HepG2 (cell line): ENCODE results near the gene MYO7A. TPM values are rescaled to one million over a fixed set of nuclear protein-coding genes. Genes with fewer than 3 reads are reported as not detected.

Source experiments
- ATAC-seq: fragments of 200-7000 bp; cut with Tn5 transposase; 3 replicates; pipeline ENCODE4 v1.9.1; 2020; ENCODE audit warnings: mild to moderate bottlenecking, moderate library complexity
- BruUV-seq: library from RNA; stranded (reverse); fragments of 400-500 nt; replicated peaks from 2 replicates; lab custom pipeline; 2021; lab: Mats Ljungman, UMichigan
- CTCF ChIA-PET: fragments of 300-600 bp; formaldehyde crosslinking; extraction: SDS; loops from one replicate; lab custom pipeline; 2021; ENCODE audit warnings: low total read pairs, inconsistent platforms, low intra/inter-chr PET ratio; lab: Yijun Ruan, JAX
- POLR2A ChIA-PET: fragments of 350-600 bp; sonication (Branson Sonifier 250); formaldehyde crosslinking; loops from one replicate; lab custom pipeline; 2020; ENCODE audit warnings: antibody characterized with exemption, inconsistent platforms; lab: Yijun Ruan, JAX
- DNase-seq: peaks from one replicate; pipeline ENCODE4 v3.0.0-alpha.2; 2015; ENCODE audit warnings: low spot score
- FAIRE-seq: peaks from 3 replicates; lab custom pipeline; 2011; peaks lifted over from hg19 to GRCh38; lab: Jason Lieb, UNC
- H2AFZ ChIP-seq: one replicate; pipeline ENCODE4 v1.6.1; 2011; ENCODE audit warnings: low read length, inconsistent platforms
- H3K27ac ChIP-seq: fragments of 300-600 bp; 3 replicates; pipeline ENCODE4 v1.8.0; 2011; ENCODE audit warnings: mixed run types, mild to moderate bottlenecking, mixed read lengths, low read length, inconsistent platforms; ENCODE audit not compliant: insufficient read depth; ENCODE audit errors: extremely low read length
- H3K27me3 ChIP-seq, 2 experiments: fragments of 200-600 bp in 1 of 2; 2 replicates in 1 of 2; 3 replicates in 1 of 2; pipeline versions ENCODE4 v1.6.0 to v1.8.0; 2011; ENCODE audit warnings: low read length in 2 of 2, mild to moderate bottlenecking in 2 of 2, moderate library complexity in 2 of 2, inconsistent platforms in 1 of 2; ENCODE audit not compliant: insufficient read depth in 2 of 2, control insufficient read depth in 1 of 2
- H3K36me3 ChIP-seq, 2 experiments: fragments of 200-600 bp in 1 of 2; replicated peaks in 1 of 2; 2 replicates in 1 of 2; 3 replicates in 1 of 2; pipeline versions ENCODE4 v1.5.1 to v1.8.0; 2011; ENCODE audit warnings: low read length in 2 of 2, inconsistent platforms in 1 of 2; ENCODE audit not compliant: insufficient read depth in 2 of 2, control insufficient read depth in 1 of 2
- H3K4me1 ChIP-seq: 2 replicates; pipeline ENCODE4 v1.5.1; 2012; ENCODE audit warnings: low read length, inconsistent platforms; ENCODE audit not compliant: insufficient read depth
- H3K4me2 ChIP-seq: 2 replicates; pipeline ENCODE4 v1.6.0; 2011; ENCODE audit warnings: low read depth, low read length, inconsistent platforms
- H3K4me3 ChIP-seq, 3 experiments: fragments of 200-600 bp in 1 of 3; sonication (generic), shearing (Covaris generic) in 1 of 3; replicated peaks in 1 of 3; 2 replicates each; pipeline ENCODE4 v1.5.1; 2011 to 2016; ENCODE audit warnings: low read length in 3 of 3, inconsistent platforms in 2 of 3, low read depth in 2 of 3, mild to moderate bottlenecking in 2 of 3, control low read depth in 1 of 3, mixed read lengths in 1 of 3; ENCODE audit not compliant: insufficient read depth in 1 of 3
- H3K79me2 ChIP-seq: one replicate; pipeline ENCODE4 v1.6.1; 2011; ENCODE audit warnings: low read length, inconsistent platforms; ENCODE audit not compliant: insufficient read depth
- H3K9ac ChIP-seq: 2 replicates; pipeline ENCODE4 v1.6.0; 2011; ENCODE audit warnings: mild to moderate bottlenecking, low read depth, low read length, inconsistent platforms; ENCODE audit not compliant: insufficient read depth
- H3K9me3 ChIP-seq: 2 replicates; pipeline ENCODE4 v1.5.1; 2012; ENCODE audit warnings: mild to moderate bottlenecking, low read length
- H4K20me1 ChIP-seq: 2 replicates; pipeline ENCODE4 v1.6.0; 2011; ENCODE audit warnings: inconsistent platforms, mild to moderate bottlenecking, low read length, moderate library complexity; ENCODE audit not compliant: insufficient read depth
- FIP1L1 ChIP-seq: fragments of 200-400 bp; formaldehyde crosslinking; IDR thresholded peaks from 2 replicates; pipeline ENCODE4 v1.6.1; 2018; ENCODE audit warnings: low read depth, mild to moderate bottlenecking, low read length, moderate library complexity, borderline replicate concordance; ENCODE audit not compliant: insufficient read depth
- MYC ChIP-seq: sonication (generic); formaldehyde crosslinking; IDR thresholded peaks from 2 replicates; pipeline ENCODE4 v1.9.0; 2021; ENCODE audit warnings: missing genetic modification reagents, borderline replicate concordance
- PHF20 ChIP-seq: sonication (generic); formaldehyde crosslinking; IDR thresholded peaks from 2 replicates; pipeline ENCODE4 v1.5.0; 2020; ENCODE audit warnings: mild to moderate bottlenecking, missing genetic modification reagents
- RFX3 ChIP-seq: IDR thresholded peaks from 2 replicates; pipeline ENCODE4 v1.6.1; 2016; ENCODE audit warnings: missing biosample characterization, missing genetic modification reagents
- SRY ChIP-seq: sonication (generic); formaldehyde crosslinking; IDR thresholded peaks from 2 replicates; pipeline ENCODE4 v1.8.0; 2022; ENCODE audit warnings: mild to moderate bottlenecking, missing genetic modification reagents
- ZKSCAN1 ChIP-seq: fragments of 150-350 bp; IDR thresholded peaks from 2 replicates; pipeline ENCODE4 v1.6.1; 2014; ENCODE audit warnings: low read length
- ZNF224 ChIP-seq: sonication (generic); formaldehyde crosslinking; IDR thresholded peaks from 2 replicates; pipeline ENCODE4 v1.5.0; 2020; ENCODE audit warnings: mild to moderate bottlenecking, missing genetic modification reagents
- ZNF569 ChIP-seq: sonication (generic); formaldehyde crosslinking; IDR thresholded peaks from 2 replicates; pipeline ENCODE4 v1.5.0; 2020; ENCODE audit warnings: mild to moderate bottlenecking, missing genetic modification reagents, moderate library complexity, borderline replicate concordance
- WGBS: methylation state at CpG from one replicate; pipeline ENCODE4 v1.1.6; 2017; ENCODE audit warnings: low lambda C conversion rate; 5-methylcytosine and 5-hydroxymethylcytosine counted together
- in situ Hi-C: cut with HindIII; loops from 2 replicates; pipeline ENCODE4 v1.10.0; 2017; ENCODE audit warnings: low pct_unique_long_range_greater_than_20kb; ENCODE audit not compliant: extremely low pct_ligation_motif_present
- intact Hi-C: fragments of 100-400 bp; cut with micrococcal nuclease; formaldehyde crosslinking; loops from one replicate; pipeline ENCODE4 v1.10.0; 2022; ENCODE audit not compliant: unreplicated experiment
- polyA plus RNA-seq, 8 experiments: library from polyadenylated mRNA; depleted of rRNA in 3 of 8; stranded (reverse) in 7 of 8; unstranded in 1 of 8; fragments of >200 nt; fragmentation: Illumina TruSeq in 4 of 8; extraction: Trizol in 4 of 8; gene quantifications; 2 replicates each; pipeline versions ENCODE4 v1.2.1 to v1.2.3, GENCODE V29; 2011 to 2016; ENCODE audit warnings: low read depth in 4 of 8, missing spikeins in 1 of 8, mixed read lengths in 1 of 8; ENCODE audit not compliant: insufficient read depth in 1 of 8
- total RNA-seq, 5 experiments: library from RNA; depleted of rRNA; stranded (reverse); fragments of >200 nt; fragmentation: Illumina TruSeq; extraction: Trizol; gene quantifications; 2 replicates each; pipeline ENCODE4 v1.2.3, GENCODE V29; 2016; ENCODE audit warnings: low read depth in 1 of 5
- TF ChIP-seq, protein P1 (sequence below): sonication (generic); formaldehyde crosslinking; IDR thresholded peaks from 2 replicates; pipeline ENCODE4 v1.8.1; 2023; ENCODE audit warnings: mild to moderate bottlenecking, missing genetic modification reagents
- TF ChIP-seq, protein P2 (sequence below): sonication (generic); formaldehyde crosslinking; IDR thresholded peaks from 2 replicates; pipeline ENCODE4 v1.5.0; 2020; ENCODE audit warnings: mild to moderate bottlenecking, missing genetic modification reagents
- TF ChIP-seq, protein P3 (sequence below): sonication (generic); formaldehyde crosslinking; IDR thresholded peaks from 2 replicates; pipeline ENCODE4 v1.9.0; 2022; ENCODE audit warnings: missing genetic modification reagents, mild to moderate bottlenecking, borderline replicate concordance
- TF ChIP-seq, protein P4 (sequence below): sonication (generic); formaldehyde crosslinking; IDR thresholded peaks from 2 replicates; pipeline ENCODE4 v1.5.0; 2020; ENCODE audit warnings: missing genetic modification reagents

MYO7A gene
- total and polyA plus RNA-seq, 2 of the 13 experiments (the other 11 are each of a cell fraction or from before 2014, with no cell fraction given) = 7.5 to 10.0 TPM

DNA sequence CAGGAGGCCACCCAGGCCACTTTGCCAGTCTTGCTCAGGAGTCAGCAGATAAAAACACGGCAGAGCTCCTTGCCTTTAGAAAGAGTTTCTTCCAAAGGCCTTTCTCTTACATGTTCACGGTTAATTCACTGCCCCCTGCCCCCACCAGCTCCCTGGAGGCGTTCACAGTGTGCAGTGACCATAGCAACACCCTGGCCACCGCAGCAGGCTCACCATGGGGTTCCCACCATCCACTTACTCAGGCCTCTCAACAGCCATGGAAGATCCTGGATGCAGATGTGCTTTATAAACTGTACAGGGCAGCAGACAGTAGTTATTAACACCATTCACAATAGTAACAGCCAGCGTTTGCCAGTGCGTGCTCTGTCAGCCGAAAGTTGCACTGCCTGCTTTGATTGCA lies 10.6 kb upstream of the MYO7A start:
- ChIA-PET CTCF (no interaction called here), POLR2A (no interaction called here)
- peaks cover 0 to 4% of the 10 kb centered on the region in 2 experiments; a peak in 1 of 5 replicates for H3K27me3 ChIP-seq
- no peaks in the 10 kb centered on the region for H3K36me3 ChIP-seq
- no peak for DNase-seq
- H2AFZ ChIP-seq = no peak overlapping the region
- ATAC-seq = no peak
- H3K4me2 ChIP-seq = no peak overlapping the region
- H3K4me1 ChIP-seq = peaks cover 10% of the 10 kb centered on the region
- in situ Hi-C loops = no loop called here
- intact Hi-C loops = no loop called here
- FAIRE-seq = no peak
- H3K9ac ChIP-seq = no peak overlapping the region
- H3K79me2 ChIP-seq = no peaks in the 10 kb centered on the region
- 65% methylated on average over 4 of the region's 7 CpGs for WGBS
- no TSS peak for BruUV-seq
- no peaks in the 10 kb centered on the region for H4K20me1 ChIP-seq
- no peak for TF ChIP-seq ZNF224 (CRISPR knock-in tag)
- TF ChIP-seq, protein P1, sequence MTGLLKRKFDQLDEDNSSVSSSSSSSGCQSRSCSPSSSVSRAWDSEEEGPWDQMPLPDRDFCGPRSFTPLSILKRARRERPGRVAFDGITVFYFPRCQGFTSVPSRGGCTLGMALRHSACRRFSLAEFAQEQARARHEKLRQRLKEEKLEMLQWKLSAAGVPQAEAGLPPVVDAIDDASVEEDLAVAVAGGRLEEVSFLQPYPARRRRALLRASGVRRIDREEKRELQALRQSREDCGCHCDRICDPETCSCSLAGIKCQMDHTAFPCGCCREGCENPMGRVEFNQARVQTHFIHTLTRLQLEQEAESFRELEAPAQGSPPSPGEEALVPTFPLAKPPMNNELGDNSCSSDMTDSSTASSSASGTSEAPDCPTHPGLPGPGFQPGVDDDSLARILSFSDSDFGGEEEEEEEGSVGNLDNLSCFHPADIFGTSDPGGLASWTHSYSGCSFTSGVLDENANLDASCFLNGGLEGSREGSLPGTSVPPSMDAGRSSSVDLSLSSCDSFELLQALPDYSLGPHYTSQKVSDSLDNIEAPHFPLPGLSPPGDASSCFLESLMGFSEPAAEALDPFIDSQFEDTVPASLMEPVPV (CRISPR knock-in tag) = no peak
- H3K27ac ChIP-seq = no peak overlapping the region
- H3K4me3 ChIP-seq = no peak overlapping the region
- no peaks in the 10 kb centered on the region for H3K9me3 ChIP-seq

DNA sequence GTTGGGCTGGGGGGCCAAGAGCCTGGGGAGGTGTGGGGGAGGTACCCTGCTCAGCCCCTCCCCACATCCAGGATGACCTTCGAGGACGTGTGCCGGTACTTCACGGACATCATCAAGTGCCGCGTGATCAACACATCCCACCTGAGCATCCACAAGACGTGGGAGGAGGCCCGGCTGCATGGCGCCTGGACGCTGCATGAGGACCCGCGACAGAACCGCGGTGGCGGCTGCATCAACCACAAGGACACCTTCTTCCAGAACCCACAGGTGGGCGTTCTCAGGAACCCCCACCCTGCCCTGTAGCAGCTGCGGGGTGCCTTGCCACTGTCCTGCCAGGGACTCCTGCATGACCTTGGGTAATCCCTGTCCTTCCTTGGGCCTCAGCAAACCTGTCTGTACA lies 10.0 kb upstream of the MYO7A start:
- no peak overlapping the region for H3K4me3 ChIP-seq
- no TSS peak for BruUV-seq
- no peaks in the 10 kb centered on the region for H3K79me2 ChIP-seq
- intact Hi-C loops (no loop called here), in situ Hi-C loops (no loop called here)
- ATAC-seq = no peak
- H4K20me1 ChIP-seq = no peaks in the 10 kb centered on the region
- H3K4me2 ChIP-seq = no peak overlapping the region
- POLR2A ChIA-PET = no interaction called here
- FAIRE-seq = no peak
- no peak overlapping the region for H2AFZ ChIP-seq
- H3K9me3 ChIP-seq = no peaks in the 10 kb centered on the region
- H3K9ac ChIP-seq = no peak overlapping the region
- CTCF ChIA-PET = no interaction called here
- peaks cover 4% of the 10 kb centered on the region for H3K4me1 ChIP-seq
- H3K27ac ChIP-seq = no peak overlapping the region
- H3K27me3 ChIP-seq = peaks cover 0 to 4% of the 10 kb centered on the region in 2 experiments; a peak in 1 of 5 replicates
- no peaks in the 10 kb centered on the region for H3K36me3 ChIP-seq
- DNase-seq = no peak
- 79% methylated on average over 15 of the region's 17 CpGs for WGBS
- TF ChIP-seq, protein P2, sequence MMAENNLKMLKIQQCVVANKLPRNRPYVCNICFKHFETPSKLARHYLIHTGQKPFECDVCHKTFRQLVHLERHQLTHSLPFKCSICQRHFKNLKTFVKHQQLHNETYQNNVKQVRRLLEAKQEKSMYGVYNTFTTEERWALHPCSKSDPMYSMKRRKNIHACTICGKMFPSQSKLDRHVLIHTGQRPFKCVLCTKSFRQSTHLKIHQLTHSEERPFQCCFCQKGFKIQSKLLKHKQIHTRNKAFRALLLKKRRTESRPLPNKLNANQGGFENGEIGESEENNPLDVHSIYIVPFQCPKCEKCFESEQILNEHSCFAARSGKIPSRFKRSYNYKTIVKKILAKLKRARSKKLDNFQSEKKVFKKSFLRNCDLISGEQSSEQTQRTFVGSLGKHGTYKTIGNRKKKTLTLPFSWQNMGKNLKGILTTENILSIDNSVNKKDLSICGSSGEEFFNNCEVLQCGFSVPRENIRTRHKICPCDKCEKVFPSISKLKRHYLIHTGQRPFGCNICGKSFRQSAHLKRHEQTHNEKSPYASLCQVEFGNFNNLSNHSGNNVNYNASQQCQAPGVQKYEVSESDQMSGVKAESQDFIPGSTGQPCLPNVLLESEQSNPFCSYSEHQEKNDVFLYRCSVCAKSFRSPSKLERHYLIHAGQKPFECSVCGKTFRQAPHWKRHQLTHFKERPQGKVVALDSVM (CRISPR knock-in tag) = no peak
- TF ChIP-seq RFX3 (CRISPR knock-in tag) (no peak), ZKSCAN1 (no peak), MYC (CRISPR knock-in tag) (no peak), PHF20 (CRISPR knock-in tag) (no peak), SRY (CRISPR knock-in tag) (no peak), ZNF569 (CRISPR knock-in tag) (no peak), FIP1L1 (no peak)
- TF ChIP-seq, protein P3, sequence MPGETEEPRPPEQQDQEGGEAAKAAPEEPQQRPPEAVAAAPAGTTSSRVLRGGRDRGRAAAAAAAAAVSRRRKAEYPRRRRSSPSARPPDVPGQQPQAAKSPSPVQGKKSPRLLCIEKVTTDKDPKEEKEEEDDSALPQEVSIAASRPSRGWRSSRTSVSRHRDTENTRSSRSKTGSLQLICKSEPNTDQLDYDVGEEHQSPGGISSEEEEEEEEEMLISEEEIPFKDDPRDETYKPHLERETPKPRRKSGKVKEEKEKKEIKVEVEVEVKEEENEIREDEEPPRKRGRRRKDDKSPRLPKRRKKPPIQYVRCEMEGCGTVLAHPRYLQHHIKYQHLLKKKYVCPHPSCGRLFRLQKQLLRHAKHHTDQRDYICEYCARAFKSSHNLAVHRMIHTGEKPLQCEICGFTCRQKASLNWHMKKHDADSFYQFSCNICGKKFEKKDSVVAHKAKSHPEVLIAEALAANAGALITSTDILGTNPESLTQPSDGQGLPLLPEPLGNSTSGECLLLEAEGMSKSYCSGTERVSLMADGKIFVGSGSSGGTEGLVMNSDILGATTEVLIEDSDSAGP (CRISPR knock-in tag) = no peak
- TF ChIP-seq, protein P4, sequence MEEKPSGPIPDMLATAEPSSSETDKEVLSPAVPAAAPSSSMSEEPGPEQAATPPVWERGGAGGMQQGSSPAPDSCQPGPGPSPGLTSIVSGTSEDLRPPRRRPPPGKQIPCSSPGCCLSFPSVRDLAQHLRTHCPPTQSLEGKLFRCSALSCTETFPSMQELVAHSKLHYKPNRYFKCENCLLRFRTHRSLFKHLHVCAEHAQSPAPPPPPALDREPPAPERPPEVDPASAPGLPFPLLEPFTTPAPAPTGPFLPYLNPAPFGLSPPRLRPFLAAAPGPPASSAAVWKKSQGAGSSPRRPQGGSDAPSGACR (CRISPR knock-in tag) = no peak
